T47D (cell line): ENCODE measurements around the gene FAM163A.
"Not testable (repeated sequence)": the region's sequence is repeated elsewhere in the genome, so short reads cannot be mapped to it uniquely, and the experiment has no call there.

ENCODE experiments used
- DNase-seq, 2 experiments: peaks; one replicate each; pipeline versions ENCODE4 v3.0.0 to v3.0.0-alpha.2; 2011 to 2012; ENCODE audit warnings: low read depth in 1 of 2, low spot score in 1 of 2
- JUND ChIP-seq: IDR thresholded peaks from 2 replicates; pipeline ENCODE4 v1.6.1; 2012; ENCODE audit warnings: low read depth
- in situ Hi-C: cut with HindIII; loops from 2 replicates; pipeline ENCODE4 v1.10.0; 2016; ENCODE audit warnings: low sequenced_read_pairs, low pct_unique_long_range_greater_than_20kb

The FAM163A gene

DNA sequence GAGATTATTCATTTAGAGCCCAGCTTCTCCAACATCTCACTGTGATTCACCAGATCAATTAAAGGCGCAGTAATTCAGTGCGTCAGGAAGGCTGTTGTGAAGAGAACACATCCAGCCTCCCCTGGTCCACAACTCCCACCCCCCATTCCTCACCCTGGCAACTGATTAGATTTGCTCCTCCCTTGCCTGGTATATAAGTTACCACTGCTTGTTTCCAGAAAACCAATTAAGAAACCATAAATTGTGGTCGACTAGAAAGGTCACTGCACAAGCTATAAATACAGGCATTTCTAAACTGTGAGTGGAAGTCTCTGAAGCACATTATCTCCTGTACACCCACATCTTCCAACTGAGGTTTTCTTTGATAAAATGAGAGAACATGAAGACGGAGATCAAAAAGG, 41.9 kb downstream of the FAM163A start:
- no peak for DNase-seq
- in situ Hi-C loops, result no loop called here
- no peak for TF ChIP-seq JUND

DNA sequence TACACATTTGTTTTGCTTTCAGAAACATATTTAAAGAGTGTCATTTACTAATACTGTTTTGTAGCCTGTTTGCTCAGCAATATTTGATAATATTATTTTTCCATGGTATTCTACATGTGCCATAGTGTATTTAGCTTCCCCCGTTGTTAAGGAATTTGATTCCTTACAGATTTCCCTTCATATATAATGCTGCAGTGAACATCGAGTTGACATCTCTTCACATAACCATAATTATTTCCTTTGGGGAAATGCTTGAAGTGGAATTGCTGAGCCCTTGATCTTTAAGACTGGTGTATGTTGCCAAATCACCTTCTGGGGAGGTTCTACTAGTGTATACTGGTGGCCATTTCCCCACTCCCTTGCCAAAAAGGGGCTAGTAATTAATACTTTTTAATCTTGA, 42.6 kb downstream of the FAM163A start:
- in situ Hi-C loops, result no loop called here
- no peak for DNase-seq

DNA sequence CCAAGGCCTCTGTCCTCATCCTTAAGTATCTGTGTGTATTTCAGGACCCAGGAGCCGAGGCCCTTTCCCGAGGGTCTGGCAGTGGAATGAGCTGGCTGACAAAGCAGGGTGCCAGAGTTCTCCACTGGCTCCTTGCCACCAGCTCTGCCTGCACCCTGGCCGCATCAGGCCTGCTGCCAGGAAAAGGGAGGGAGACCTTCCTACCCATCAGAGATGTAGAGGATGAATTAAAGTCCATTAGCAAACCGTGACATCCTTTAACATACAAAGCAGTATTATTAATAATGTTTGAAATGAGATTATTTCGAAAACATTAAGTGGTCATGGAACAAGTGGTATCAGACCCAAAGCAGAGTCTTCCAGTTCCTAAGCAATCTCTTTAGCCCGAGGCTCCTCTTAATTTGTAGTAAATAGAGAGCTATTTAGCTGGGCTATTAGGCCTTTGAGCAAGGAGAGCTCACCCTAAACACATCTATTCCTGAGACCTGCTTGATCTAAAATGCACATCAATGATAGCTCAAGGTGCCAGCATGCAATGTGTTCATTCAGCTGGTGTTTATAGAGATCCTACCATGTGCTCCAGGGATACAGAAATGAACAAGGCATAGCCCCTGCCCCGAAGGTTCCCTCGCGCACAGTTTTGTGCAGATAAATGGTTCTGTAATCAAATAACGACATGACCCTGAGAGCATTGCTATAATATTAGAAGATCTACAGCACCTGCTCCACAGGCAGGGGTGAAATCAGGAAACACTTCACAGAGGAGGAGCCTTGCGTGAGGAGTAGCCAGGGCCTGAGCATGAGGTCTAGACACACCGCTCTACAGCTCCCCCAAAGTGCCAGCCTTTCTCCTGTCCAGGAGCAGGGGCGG, 44.0 kb downstream of the FAM163A start:
- DNase-seq, result no peak
- TF ChIP-seq JUND, result no peak
- in situ Hi-C loops, result no loop called here

More for the DNA sequence above, 42.6 kb downstream of the FAM163A start:
- TF ChIP-seq JUND, result no peak

DNA sequence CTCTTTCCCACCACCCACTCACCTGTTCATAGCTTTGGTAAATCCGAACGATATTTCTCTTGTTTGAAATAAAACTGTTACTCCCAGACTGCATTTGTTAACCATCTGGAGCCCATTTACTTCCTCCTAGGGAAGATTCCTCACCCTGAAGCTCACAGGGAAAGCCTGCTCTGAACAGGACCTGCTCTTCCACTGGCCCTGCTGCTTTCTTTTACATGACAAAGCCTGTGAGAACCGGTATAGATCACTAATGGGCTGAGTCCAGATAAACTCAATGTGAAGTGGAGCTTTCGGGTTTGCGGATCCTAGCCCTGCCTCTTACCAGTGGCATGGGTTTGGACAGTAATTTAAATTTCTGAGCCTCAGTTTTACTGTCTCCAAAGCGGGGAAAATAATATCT, 45.2 kb downstream of the FAM163A start:
- peak; percentile 12 to 28 for DNase-seq
- TF ChIP-seq JUND, result no peak
- in situ Hi-C loops, result no loop called here

DNA sequence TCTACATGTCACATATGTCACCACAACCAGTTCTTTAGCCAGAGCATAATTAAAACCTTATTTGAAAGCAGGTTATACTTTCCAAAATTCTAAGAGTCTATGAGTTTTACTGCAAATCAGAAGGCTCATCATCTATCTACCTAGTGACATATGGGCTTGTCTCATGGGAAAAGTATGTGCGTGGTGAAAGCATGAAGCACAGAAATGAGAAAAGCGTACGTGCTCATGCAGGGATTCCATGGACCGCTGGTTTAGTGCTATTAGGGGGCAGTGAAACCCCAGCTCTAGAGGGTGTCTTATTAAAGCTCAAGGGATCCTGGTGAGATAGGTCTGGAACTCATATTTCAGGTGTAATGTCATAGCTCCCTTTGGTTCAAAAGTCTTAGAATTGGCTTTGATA, 50.2 kb downstream of the FAM163A start:
- TF ChIP-seq JUND, result no peak
- no peak for DNase-seq
- in situ Hi-C loops, result no loop called here

DNA sequence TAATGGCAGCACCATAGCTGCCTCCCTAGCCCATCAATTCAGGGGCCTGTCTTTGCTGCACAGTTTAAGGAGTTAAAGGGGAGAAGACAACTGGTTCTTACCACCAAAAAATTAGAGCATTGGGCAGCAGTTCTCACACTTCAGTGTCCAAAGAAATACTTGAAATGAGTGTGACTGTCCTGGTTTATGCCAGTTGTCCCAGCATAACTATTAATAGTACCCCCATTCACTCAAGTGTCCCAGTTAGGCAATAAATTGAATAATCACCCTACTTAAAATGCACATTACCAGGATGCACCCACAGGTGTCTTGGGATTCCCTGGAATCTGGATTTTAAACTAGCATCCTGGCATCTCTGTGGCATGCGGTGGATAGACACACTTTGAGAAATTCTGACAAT, 51.1 kb downstream of the FAM163A start:
- in situ Hi-C loops, result no loop called here
- no peak for TF ChIP-seq JUND
- DNase-seq, result no peak

DNA sequence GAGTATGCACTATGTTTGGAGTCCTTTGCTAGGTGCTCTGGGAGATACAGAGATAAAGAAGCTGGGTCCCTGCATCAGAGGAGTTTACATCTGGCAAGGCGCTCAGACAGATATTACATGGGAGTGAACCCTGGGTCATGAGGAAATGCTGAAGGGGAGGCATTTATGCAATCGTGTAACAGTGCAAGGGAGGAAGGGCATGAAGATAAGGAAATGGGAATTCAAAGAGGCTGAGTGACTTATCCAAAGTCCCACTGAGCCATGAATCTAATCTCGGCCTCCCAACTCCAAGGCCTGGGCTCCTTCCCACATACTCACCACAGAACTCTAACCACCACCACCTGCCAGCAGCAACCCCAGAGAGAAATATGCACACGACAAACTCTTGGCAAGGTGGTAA, 51.6 kb downstream of the FAM163A start:
- in situ Hi-C loops, result no loop called here
- DNase-seq, result no peak
- TF ChIP-seq JUND, result no peak

DNA sequence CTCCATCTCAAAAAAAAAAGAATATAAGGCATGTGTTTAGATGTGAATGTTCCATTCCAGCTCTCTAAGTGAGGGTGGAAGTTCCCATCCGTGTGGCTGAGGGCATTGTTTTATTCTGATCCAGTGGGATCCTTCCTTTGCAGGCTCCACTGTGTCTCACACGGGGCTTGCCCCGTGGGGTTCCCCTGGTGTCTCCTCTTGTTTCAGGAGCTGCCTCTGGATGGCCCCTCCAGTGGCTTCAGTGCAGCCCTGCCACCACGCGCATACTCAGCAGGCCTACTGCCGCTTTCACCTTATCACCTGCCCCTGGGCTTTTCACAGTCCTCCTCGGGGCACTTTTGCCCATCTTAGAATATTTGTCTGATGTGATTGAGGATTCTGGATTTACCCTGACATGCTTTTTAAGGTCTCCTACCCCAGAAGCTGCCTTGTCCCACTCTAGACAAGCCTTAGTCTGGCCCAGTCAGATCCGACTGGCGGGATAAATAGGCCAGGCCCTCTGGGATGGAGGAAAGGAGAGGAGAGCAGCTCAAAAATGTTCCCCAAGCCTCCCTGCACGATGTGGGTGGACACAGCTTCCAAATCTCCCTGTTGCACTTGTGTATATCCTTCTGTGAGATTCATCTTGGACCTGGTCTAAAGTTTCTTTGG, 55.2 kb downstream of the FAM163A start:
- no peak for TF ChIP-seq JUND
- DNase-seq, result no peak
- in situ Hi-C loops, result no loop called here

DNA sequence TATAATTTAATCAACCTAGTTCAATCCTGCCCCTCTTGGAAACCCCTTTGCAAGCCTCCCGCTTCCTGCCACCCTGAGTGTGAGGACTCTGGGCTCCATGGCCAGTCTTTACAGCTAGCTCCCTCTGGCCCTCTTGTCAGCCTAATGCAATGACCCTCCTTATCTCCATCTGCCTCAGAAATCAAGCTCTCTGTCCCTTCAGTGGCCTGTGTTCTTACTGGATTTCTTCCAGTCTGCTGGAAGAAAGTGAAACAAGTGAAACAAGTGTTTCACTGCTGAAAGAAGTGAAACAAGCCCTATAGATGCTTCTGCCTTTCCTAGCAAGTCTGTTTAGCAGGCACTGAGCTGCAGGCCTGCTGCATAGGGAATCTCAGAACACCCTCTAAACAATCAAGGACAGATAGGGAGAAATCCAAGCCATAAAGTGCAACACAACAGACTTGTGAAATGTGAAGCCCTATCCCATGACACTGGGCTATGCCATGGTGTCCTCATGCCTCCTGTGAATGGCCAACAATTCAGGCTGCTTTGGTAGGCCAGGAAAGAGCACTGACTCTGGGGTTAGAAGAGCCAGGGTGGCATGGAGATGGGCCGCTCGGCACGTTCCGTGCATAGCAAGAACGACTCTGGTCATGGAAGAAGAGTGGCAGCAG, 55.9 kb downstream of the FAM163A start:
- no peak for TF ChIP-seq JUND
- no peak for DNase-seq
- in situ Hi-C loops, result no loop called here

DNA sequence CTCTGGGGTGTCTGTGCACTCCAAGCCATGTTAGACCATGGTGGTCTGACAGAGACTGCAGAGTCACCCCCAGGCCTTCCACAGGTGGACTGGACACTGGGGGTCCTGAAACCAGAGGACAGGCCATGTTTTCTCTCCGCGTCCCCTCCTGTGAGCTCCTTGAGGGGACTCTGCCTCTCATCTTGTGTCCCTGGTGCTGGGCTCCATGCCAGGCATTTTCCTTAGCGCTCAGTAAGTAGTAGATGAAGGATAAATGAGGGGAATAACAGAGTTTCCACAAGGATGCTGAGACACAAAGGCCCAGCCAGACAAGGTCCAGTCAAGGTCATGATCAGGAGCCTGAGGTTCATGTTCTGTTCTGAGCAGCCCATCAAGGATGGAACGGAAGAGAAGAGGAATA, 57.4 kb downstream of the FAM163A start:
- DNase-seq, result no peak
- in situ Hi-C loops, result no loop called here
- TF ChIP-seq JUND, result no peak

DNA sequence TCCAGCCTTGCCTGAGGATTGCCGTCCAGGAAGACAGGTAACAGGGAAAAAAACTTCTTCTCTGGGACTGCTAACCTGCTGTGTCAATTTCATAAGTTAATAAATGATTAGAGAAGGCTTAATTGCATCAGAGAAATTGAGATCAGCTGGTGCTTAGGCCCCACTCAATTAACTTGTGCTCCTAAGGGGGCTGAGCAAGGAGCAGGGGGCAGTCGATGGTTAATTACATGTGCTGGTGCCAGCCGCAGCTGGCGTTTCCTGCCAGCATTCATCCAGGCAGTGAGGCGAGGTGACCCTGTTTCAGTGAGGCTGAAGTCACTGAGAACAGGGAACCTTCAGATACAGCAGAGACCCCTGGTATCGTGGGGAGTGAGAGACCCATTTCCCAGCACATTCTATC, 60.0 kb downstream of the FAM163A start:
- DNase-seq, result no peak
- no peak for TF ChIP-seq JUND
- in situ Hi-C loops, result no loop called here

DNA sequence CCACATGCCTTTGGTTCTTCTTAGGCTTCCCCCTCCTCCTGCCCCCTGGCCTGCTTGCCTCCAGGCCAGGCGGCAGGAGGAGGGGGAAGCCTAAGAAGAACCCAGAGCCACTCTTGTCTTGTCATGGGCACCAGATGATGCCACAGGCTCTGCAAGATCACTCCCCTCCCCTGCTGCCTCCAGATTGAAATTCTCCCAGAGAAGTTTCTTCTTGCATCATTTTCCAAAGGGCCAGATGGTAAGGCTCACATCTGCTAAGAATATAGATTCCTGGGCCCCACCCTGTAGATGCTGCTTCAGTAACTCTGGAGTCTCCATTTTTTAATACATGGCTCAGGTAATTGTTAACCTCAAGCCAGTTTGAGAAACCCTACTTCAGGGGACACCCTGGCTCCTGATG, 60.8 kb downstream of the FAM163A start:
- in situ Hi-C loops, result no loop called here
- no peak for DNase-seq
- no peak for TF ChIP-seq JUND

DNA sequence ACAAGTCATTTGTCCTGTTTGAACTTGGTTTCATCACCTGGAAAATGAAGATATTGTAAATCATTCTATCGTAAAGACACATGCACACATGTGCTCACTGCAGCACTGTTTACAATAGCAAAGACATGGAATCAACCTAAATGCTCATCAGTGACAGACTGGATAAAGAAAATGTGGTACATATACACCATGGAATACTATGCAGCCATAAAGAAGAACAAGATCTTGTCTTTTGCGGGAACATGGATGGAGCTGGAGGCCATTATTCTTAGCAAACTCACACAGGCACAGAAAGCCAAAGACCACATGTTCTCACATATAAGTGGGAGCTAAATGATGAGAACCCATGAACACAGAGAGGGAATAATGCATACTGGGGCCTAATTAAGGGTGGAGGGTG, 61.3 kb downstream of the FAM163A start:
- in situ Hi-C loops, DNase-seq: not testable (repeated sequence)
